ENCODE measurements around the gene CDK5RAP3. TPM values are rescaled to one million over a fixed set of nuclear protein-coding genes. Genes with fewer than 3 reads are reported as not detected.

CDK5RAP3 gene
- total and polyA plus RNA-seq, 2 of the 13 experiments (the other 11 are each of a cell fraction or from before 2014, with no cell fraction given): 128 to 154 TPM

GRCh38 chr17:47956791-47957590, 13.9 kb upstream of the CDK5RAP3 start (continued):
- TF ChIP-seq KDM5B (CRISPR knock-in tag; IDR thresholded peaks at IDR 0.05; ENCODE audit: borderline replicate concordance) (no peak; the same call in none of the 2 replicates), TCF7L2 (IDR thresholded peaks at IDR 0.05; ENCODE audit: low read depth, low read length) (no peak), NCOA2 (CRISPR knock-in tag; IDR thresholded peaks at IDR 0.05) (no peak), RORA (CRISPR knock-in tag; IDR thresholded peaks at IDR 0.05) (no peak), MTF2 (CRISPR knock-in tag; IDR thresholded peaks at IDR 0.05; ENCODE audit: borderline replicate concordance) (no peak), HOXA7 (CRISPR knock-in tag; IDR thresholded peaks at IDR 0.05) (no peak), USF2 (IDR thresholded peaks at IDR 0.05; ENCODE audit: low read depth, low read length) (no peak), USF2 (CRISPR knock-in tag; IDR thresholded peaks at IDR 0.05; ENCODE audit: borderline replicate concordance) (no peak), FOXO1 (CRISPR knock-in tag; IDR thresholded peaks at IDR 0.05) (no peak), FOXK2 (IDR thresholded peaks at IDR 0.05) (no peak), ZNF780A (CRISPR knock-in tag; IDR thresholded peaks at IDR 0.05) (no peak), ZSCAN12 (CRISPR knock-in tag; IDR thresholded peaks at IDR 0.05) (no peak), SATB2 (CRISPR knock-in tag; IDR thresholded peaks at IDR 0.05) (no peak), ZBTB38 (CRISPR knock-in tag; IDR thresholded peaks at IDR 0.05) (no peak), ZNF362 (CRISPR knock-in tag; IDR thresholded peaks at IDR 0.05; ENCODE audit: borderline replicate concordance) (no peak), ZBTB33 (CRISPR knock-in tag; IDR thresholded peaks at IDR 0.05) (no peak), ZNF577 (CRISPR knock-in tag; IDR thresholded peaks at IDR 0.05; ENCODE audit: borderline replicate concordance, low read depth) (no peak), GPBP1L1 (CRISPR knock-in tag; IDR thresholded peaks at IDR 0.05) (no peak), ZNF775 (CRISPR knock-in tag; IDR thresholded peaks at IDR 0.05; ENCODE audit: borderline replicate concordance) (no peak), ZNF766 (CRISPR knock-in tag; IDR thresholded peaks at IDR 0.05; ENCODE audit: borderline replicate concordance) (no peak), ESRRA (CRISPR knock-in tag; IDR thresholded peaks at IDR 0.05; ENCODE audit: low read depth) (no peak), ZBTB1 (CRISPR knock-in tag; IDR thresholded peaks at IDR 0.05; ENCODE audit: borderline replicate concordance) (no peak)
